HG02973 (cell line): Measurements from ENCODE around the gene METTL21A.
"Not testable (repeated sequence)": the region's sequence is repeated elsewhere in the genome, so short reads cannot be mapped to it uniquely, and the experiment has no call there.

ENCODE experiments used
- ATAC-seq: cut with Tn5 transposase; IDR thresholded peaks from one replicate; pipeline ENCODE4 v1.9.1; 2021; ENCODE audit warnings: moderate library complexity; ENCODE audit not compliant: unreplicated experiment

Gene METTL21A

GRCh38 chr2:207625014-207625907 is at the start of gene METTL21A:
Gene METTL21A, minus strand, starts transcription at chr2:207625394. Its CDS starts 1,019 bp downstream, at chr2:207624375.
- peak; percentile 55 for ATAC-seq

- no peak for ATAC-seq
Measured at GRCh38 chr2:207674826-207675225, 49.6 kb upstream of the METTL21A start.

GRCh38 chr2:207674266-207674774 is 49.1 kb upstream of the METTL21A start:
- no peak for ATAC-seq

- ATAC-seq = no peak
Measured at GRCh38 chr2:207673431-207673830, 48.2 kb upstream of the METTL21A start.

GRCh38 chr2:207670887-207671286 is 45.7 kb upstream of the METTL21A start:
- ATAC-seq = no peak

- ATAC-seq = no peak
Measured at GRCh38 chr2:207663870-207664545, 38.8 kb upstream of the METTL21A start.

- ATAC-seq = peak; percentile 94
Measured at GRCh38 chr2:207662203-207662602, 37.0 kb upstream of the METTL21A start.

- no peak for ATAC-seq
Measured at GRCh38 chr2:207660994-207661393, 35.8 kb upstream of the METTL21A start.

- ATAC-seq = no peak
Measured at GRCh38 chr2:207658156-207658555, 33.0 kb upstream of the METTL21A start.

- no peak for ATAC-seq
Measured at GRCh38 chr2:207655000-207655399, 29.8 kb upstream of the METTL21A start.

GRCh38 chr2:207646582-207646981 is 21.4 kb upstream of the METTL21A start:
- ATAC-seq = not testable (repeated sequence)

GRCh38 chr2:207643892-207644291 is 18.7 kb upstream of the METTL21A start:
- ATAC-seq = no peak

- ATAC-seq = no peak
Measured at GRCh38 chr2:207640661-207641060, 15.5 kb upstream of the METTL21A start.

GRCh38 chr2:207640160-207640559 is 15.0 kb upstream of the METTL21A start:
- no peak for ATAC-seq

- not testable (repeated sequence) for ATAC-seq
Measured at GRCh38 chr2:207639288-207639687, 14.1 kb upstream of the METTL21A start.

- ATAC-seq = no peak
Measured at GRCh38 chr2:207635468-207636200, 10.4 kb upstream of the METTL21A start.

- no peak for ATAC-seq
Measured at GRCh38 chr2:207633686-207634085, 8.5 kb upstream of the METTL21A start.

GRCh38 chr2:207632575-207633493 is 7.6 kb upstream of the METTL21A start:
- no peak for ATAC-seq

GRCh38 chr2:207630491-207630890 is 5.3 kb upstream of the METTL21A start:
- ATAC-seq = no peak

GRCh38 chr2:207629553-207629952 is 4.4 kb upstream of the METTL21A start:
- no peak for ATAC-seq
